Stimulated activated CD8-positive, alpha-beta memory T cell treated with anti-CD3 and anti-CD28 coated beads, Interleukin-7, amount 100 ng/mL, for 4 hours (primary cell): ENCODE data around the gene IL20RA.
"Not testable (repeated sequence)": the region's sequence is repeated elsewhere in the genome, so short reads cannot be mapped to it uniquely, and the experiment has no call there.

Experiments used
- DNase-seq, 2 donors: peaks; one replicate each; pipeline ENCODE4 v3.0.0-alpha.2; 2020; ENCODE audit warnings: low read depth in 2 of 2

Gene IL20RA

DNA sequence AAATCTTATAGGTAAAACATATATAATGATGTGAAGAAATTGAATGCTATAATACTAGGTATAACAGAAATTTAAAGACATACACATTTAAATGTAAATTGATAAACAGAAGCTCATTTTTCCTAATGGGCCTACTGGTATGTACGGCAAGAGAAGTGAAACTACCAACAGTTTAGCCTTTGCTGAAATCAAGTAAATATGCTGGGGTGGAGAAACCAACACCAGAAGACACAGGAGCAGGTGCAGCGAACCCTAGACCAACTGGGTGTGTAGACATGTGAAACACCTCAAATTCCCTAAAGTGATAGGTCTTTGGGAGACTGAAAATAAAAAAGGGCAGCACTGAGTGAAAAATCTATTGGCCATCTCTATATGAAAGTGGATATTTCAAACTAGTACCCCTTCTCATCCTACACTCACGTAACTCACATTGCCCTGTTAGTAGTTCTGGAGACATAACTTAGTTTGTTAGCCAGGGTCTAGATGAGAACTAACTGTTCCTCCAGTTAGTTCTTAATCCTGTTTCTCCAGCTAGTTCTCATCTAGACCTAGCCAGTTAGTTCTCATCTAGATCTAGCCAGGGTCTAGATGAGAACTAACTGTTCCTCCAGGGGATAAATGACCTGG, 69.6 kb downstream of the IL20RA start:
- DNase-seq = no peak

DNA sequence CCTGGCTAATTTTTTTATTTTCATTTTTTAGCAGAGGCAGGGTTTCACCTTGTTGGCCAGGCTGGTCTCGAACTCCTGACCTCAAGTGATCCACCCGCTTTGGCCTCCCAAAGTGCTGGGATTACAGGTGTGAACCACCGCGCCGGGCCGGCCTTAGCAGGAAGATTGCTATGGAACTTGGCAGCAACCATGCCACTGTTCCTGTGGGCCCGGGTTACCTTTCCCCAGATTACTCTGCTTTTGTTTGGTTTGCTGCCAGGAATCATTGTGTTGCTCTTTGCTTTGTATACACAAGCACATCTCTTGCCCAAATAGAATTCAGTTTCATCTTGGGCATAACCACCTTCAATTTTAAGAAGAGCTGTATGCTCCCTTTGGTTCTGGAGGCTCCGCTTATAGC, 71.0 kb downstream of the IL20RA start:
- DNase-seq = not testable (repeated sequence)

DNA sequence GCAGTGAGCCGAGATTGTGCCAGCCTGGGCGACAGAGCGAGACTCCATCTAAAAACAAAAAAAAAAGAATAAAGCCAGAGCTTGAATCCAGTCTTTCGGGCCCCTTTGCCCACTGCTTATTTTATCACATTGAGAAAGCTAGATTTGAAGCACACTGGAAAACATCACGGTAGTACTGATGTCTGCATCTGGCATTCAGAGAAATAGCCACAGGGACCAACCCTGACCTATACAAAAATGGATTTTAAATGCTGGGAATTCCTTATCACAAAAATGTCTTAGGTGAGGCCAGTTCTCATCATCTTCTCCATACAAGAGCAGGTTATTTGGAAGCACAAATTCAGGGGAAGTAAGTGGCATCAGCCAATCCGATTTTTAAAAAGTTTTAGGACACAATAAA, 73.2 kb downstream of the IL20RA start:
- no peak for DNase-seq

GRCh38 chr6:136969930-136970329, 74.8 kb downstream of the IL20RA start:
- no peak for DNase-seq

DNA sequence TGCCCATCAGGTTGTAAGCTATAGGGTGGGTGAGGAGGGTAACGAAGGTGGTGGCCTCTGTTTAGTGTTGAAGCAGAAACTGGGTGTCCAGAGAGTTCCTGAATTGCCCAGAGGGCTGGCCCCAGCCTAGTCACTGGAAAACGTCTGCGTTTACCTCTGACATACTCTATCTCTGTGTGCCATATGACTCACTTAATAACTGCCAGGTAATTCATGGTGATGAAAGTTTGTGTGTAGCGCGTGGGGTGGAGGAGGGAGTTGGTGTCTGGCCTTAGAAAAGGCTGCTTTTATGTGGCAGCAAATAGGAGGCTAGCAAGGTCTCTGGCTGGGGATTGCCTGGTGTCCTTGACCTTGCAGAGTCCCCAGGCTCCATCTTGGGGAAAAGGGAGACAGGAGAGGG, 75.3 kb downstream of the IL20RA start:
- no peak for DNase-seq

- DNase-seq = no peak
These were observed 75.9 kb downstream of the IL20RA start for GRCh38 chr6:136968837-136969236.

DNA sequence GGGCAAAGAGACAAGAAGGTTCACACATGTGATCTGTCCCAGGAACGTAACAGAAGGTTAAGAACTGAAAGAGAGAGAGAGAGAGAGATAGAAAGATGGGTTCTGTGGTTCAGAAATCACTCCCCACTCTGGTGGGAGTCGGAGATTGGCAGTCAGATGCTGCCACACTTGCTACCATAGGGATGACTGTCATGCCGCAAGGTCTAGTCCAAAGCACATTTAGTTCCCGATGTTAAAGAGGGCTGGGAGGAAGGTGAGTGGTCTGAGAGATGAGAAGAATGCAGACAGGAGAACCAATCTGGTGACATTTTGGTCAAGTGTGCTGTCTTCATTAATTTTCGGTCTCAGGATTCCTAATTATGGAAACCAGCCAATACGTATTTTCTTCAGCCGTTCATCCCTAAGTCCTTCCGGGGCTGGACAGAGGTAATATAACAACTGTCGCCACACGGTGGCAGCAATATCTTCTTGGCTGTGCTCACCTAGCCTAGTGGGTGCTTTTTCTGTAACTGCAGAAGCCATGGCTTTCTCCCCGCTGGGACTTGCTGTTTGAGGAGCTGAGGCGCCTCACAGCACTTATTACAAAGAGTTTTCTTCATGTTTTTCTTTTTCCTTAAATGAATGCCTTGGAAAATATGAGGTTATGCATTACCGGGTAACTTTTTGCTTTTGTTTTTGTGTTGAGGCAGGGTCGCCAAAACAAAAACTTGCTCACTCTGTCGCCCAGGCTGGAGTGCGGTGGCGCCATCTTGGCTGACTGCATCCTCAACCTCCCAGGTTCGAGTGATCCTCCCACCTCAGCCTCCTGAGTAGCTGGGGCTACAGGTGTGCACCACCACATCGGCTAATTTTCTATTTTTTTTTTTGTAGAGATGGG, 76.7 kb downstream of the IL20RA start:
- DNase-seq = peak; percentile 43 to 45

DNA sequence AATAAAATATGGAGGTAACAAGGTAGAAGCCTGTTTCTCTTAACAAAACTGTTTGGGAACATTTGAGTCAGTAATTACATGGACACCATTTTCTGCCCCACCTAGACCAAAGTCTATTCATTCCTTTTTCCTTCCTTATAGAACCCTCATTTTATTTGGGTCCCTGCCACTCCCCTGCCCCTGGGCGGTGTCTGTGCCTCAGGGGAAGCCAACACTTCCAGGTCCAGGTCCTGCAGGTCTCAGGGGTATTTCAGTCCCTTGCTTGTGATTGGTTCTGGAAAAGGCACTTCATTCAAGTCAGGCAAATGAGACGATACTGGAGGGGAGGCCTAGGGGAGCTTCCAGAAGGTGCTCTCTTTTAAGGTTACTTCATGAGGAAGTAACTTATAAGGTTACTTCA, 80.4 kb downstream of the IL20RA start:
- no peak for DNase-seq

- DNase-seq = no peak
These were observed 81.5 kb downstream of the IL20RA start for GRCh38 chr6:136963259-136963658.

DNA sequence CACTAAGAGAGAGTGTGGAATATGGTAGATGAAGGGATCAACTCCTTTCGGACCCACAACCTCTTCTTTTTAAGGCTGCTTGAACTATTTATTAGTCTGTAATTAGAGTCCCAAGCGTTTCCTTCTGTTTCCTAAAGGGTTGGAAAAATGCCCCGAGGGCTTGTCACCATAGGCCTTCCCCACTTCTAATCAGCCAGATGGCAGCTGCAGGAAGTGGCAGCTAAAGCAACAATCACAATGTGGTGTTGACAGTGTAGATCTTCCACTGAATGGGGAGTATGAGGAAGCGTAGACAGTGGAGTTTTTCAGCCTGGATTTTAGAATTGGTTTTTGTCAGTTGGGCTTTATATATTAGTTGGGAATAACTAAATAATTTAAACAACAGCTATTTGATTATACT, 82.1 kb downstream of the IL20RA start:
- DNase-seq = no peak

DNA sequence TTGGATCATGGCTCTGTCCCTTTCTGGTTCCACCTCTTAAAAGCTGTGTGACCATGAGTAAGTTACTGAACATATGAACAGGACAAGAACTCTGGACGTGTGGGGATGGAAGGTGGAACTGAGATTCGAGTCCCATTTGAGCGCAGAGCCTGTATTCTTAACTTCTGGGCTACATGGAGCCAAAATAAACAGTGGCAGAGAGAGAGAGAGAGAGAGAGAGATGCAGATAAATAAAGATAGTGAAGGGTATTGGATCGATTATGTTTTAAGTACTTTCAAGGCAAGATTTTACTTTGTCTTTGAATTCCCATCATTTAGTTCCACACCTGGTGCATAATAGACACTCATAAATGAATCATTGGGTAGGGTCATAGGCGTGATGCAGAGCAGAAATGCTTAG, 82.9 kb downstream of the IL20RA start:
- no peak for DNase-seq

DNA sequence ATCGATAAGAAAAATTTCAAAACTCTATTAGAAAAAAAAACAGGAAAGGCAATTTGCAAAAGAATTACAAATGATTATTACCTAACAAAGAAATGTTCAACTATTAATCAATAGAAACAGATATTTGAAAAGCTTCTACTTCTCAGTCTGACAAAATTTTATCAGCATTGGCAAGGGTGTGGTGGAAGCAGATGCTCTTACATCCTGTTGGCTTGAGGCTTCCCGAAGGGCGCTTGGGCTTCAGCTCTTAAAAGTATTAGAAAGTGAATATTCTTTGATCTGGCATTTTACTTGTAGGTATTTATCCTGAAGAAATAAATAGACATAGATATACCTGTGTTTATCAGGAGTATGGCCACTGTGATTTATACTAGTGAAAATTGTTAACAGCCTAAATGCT, 84.0 kb downstream of the IL20RA start:
- DNase-seq = no peak

- not testable (repeated sequence) for DNase-seq
These were observed 84.8 kb downstream of the IL20RA start for GRCh38 chr6:136959935-136960334.

- DNase-seq = no peak
These were observed 85.3 kb downstream of the IL20RA start for GRCh38 chr6:136959471-136959891.

DNA sequence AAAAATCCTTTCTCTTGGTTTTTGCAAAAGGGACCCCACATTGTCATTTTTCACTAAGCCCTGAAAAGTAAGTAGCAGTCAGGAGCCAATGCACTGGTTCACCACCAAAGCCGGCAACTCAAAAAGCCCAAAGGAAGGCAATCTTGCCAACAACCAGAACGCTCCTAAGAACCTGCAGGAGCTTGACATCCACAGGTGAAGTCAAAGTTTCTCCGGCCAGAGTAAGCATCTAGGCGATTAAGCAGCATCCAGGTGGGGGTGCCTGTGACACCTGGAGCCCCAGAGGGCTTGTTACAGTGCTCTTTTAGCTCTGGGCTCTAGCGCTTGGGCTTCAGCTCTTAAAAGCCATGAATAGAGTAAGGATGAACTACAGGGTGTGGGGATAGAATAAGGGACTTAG, 86.6 kb downstream of the IL20RA start:
- no peak for DNase-seq

DNA sequence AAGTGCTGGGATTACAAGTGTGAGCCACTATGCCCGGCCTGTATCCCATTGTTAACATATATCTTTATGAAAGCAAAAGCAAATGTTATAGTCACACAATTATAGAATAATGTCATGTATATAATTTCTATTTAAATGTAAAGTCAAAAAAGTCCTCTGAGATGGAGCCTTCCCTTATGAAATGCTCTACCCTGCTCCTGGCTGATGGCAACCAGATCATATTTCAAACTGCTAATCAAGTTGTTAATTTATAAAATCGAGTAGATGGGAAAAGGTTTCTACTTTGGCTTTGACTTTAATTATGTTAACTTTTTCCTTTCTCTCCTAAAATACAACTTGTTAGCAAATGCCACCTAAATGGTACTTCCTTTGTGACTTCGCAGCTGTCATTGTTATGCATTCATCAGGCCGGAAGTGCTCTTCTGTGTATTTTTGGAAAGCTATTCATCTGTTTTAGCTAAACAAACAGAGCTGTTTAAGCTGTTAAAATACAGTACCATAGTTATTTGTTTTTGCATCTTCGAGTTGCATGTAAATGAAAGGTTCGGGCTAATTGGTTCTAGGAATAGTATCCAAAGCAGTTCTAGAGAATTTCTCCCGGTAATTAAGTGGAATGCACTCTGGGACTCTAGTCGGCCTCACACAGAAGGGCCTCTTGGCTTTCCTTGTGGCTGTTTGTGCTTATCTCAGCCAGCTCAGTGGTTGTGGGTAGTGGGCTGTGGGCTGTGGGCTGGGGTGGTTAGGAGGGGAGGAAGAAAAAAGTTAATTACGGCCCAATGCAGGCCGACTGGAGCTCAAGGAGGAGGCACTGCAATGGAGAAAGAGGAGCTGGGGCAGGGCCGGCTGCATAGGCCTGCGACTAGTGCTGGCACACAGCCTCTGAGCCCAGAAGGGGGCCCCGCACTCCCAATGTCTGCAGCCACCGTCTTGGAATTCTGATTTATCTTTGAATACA, 87.9 kb downstream of the IL20RA start:
- DNase-seq = no peak

- DNase-seq = no peak
These were observed 89.6 kb downstream of the IL20RA start for GRCh38 chr6:136955123-136955522.

- DNase-seq = no peak
These were observed 92.0 kb downstream of the IL20RA start for GRCh38 chr6:136952714-136953260.

DNA sequence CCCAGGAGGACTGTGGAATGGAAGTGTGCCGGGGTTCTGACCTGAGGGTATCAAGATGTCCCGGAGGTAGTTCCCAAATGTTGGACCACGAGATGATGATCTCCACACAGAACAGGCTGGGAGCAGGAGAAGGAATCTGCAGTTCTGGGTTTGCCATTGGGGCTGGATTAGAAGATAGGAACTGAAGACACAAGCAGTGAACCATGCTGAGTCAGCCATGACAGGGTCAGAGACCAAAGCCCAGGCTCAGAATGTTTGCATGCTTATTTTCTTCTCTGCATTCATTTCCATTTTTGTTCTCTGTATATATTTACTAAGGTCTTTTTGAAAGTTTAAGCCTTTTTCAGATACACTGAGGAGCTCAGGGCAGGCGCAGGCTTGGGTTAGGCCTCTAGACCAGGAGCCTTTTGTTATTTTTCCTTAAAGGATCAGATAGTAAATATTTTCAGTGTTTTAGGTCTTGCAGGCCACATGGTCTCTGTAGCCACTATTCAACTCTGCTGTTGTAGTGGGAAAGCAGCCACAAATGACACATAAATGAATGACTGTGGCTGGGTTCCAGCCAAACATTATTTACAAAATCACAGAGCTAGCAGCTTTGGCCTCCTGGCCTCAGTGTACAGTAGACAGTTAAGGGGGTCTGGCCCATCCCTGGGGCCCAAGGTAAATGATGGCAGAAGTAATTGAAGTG, 94.2 kb downstream of the IL20RA start:
- DNase-seq = no peak
